GM12878 (cell line): ENCODE data around the gene CHRM5.

Experiments used
- PAX5 ChIP-seq: IDR thresholded peaks from 2 replicates; pipeline ENCODE4 v1.6.1; 2011; ENCODE audit warnings: low read depth, low read length, borderline replicate concordance
- YBX1 ChIP-seq: fragments of 450-650 bp; IDR thresholded peaks from 2 replicates; pipeline ENCODE4 v1.6.1; 2016; ENCODE audit warnings: antibody characterized with exemption
- TF ChIP-seq, protein P1 (sequence below): IDR thresholded peaks from 2 replicates; pipeline ENCODE4 v1.6.1; 2012; ENCODE audit warnings: low read depth, low read length, improper control_type of control experiment

DNA sequence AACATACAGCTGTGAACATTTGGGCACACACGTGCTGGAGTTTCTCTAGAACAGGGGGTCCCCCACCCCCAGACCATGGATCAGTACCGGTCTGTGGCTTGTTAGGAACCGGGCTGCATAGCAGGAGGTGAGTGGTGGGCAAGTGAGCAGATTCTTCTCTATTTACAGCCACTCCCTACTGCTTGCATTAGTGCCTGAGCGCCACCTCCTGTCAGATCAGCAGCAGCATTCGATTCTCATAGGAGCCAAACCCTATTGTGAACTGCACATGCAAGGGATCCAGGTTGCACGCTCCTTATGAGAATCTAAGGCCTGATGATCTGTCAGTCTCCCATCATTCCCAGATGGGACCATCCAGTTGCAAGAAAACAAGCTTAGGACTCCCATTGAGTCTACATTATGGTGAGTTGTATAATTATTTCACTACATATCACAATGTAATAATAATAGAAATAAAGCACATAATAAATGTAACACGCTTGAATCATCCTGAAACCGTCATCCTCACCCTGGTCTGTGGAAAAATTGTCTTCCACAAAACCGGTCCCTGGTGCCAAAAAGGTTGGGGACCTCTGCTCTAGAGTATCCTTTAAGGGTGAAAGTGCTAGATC, 25.8 kb downstream of the CHRM5 start:
- TF ChIP-seq, protein P1, sequence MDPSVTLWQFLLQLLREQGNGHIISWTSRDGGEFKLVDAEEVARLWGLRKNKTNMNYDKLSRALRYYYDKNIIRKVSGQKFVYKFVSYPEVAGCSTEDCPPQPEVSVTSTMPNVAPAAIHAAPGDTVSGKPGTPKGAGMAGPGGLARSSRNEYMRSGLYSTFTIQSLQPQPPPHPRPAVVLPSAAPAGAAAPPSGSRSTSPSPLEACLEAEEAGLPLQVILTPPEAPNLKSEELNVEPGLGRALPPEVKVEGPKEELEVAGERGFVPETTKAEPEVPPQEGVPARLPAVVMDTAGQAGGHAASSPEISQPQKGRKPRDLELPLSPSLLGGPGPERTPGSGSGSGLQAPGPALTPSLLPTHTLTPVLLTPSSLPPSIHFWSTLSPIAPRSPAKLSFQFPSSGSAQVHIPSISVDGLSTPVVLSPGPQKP = no peak
- TF ChIP-seq YBX1 (no peak), PAX5 (no peak)
